ENCODE measurements around the gene DAPK1. TPM values are rescaled to one million over a fixed set of nuclear protein-coding genes. Genes with fewer than 3 reads are reported as not detected.

DAPK1 gene
- total and polyA plus RNA-seq, 2 experiments from 2014 or later: 44.4 to 62.3 TPM

DNA sequence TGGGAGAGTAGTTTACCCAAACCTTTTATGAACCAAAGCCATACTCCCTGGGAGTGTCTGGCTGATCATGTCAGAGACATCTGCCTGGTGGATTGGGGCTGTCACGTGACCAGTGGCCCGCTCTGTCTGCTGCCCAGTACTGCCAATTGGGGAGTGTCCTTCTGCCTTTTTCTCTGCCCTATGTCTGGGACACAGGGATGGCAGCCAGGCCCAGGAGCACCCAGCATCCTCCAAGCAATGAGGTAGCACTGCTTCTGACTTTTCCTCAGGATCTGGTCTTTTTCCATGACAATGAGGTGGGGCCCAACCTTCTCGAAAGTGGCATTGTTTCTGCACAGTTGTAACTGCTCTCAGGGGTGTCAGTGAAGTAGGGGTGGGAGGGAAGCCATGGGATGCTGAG lies 21.8 kb downstream of the DAPK1 start:
- peaks cover 65% of the 10 kb centered on the region for H3K79me2 ChIP-seq
- no peak for TF ChIP-seq EZH2phosphoT487 (IDR thresholded peaks at IDR 0.05; ENCODE audit: low read depth, severe bottlenecking, unreplicated experiment)
- TF ChIP-seq, protein P1, sequence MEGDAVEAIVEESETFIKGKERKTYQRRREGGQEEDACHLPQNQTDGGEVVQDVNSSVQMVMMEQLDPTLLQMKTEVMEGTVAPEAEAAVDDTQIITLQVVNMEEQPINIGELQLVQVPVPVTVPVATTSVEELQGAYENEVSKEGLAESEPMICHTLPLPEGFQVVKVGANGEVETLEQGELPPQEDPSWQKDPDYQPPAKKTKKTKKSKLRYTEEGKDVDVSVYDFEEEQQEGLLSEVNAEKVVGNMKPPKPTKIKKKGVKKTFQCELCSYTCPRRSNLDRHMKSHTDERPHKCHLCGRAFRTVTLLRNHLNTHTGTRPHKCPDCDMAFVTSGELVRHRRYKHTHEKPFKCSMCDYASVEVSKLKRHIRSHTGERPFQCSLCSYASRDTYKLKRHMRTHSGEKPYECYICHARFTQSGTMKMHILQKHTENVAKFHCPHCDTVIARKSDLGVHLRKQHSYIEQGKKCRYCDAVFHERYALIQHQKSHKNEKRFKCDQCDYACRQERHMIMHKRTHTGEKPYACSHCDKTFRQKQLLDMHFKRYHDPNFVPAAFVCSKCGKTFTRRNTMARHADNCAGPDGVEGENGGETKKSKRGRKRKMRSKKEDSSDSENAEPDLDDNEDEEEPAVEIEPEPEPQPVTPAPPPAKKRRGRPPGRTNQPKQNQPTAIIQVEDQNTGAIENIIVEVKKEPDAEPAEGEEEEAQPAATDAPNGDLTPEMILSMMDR (IDR thresholded peaks at IDR 0.05; ENCODE audit: poor library complexity): no peak
- TF ChIP-seq EZH2 (IDR thresholded peaks at IDR 0.05; ENCODE audit: borderline replicate concordance): no peak

DNA sequence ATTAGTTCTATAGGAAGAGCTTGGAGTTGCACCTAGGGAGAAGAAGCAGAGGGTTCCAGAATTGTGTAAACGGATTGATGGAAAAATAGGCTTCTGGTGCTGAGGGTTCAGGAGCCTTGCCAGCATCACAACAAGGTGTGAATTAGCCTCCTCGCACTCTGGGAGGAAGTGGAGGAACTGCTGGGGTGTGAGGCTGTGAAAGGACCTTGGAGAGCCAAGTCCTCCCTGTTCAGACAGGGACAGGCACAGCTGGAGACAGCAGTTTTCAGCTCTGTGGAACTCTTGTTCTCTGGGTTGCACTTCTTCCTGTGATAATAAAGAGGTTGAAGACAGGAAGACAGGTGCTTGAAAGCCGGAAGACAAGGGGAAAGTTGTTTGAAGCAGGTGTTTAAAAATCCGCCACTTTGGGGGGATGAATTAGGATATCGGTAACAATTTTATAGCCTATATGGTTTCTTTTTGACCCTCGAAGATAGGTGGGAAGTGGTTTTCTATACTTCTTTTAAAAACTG lies 22.6 kb downstream of the DAPK1 start:
- Histone ChIP-seq H3K27me3 (no peaks in the 10 kb centered on the region), H3K9me3 (ENCODE audit: low read depth) (no peaks in the 10 kb centered on the region), H3K4me2 (no peak overlapping the region), H4K20me1 (ENCODE audit: insufficient read depth, poor library complexity, severe bottlenecking) (no peaks in the 10 kb centered on the region), H3K79me2 (peaks cover 71% of the 10 kb centered on the region), H2AFZ (no peak overlapping the region), H3K4me1 (ENCODE audit: insufficient read depth) (peaks cover 22% of the 10 kb centered on the region), H3K4me3 (no peak overlapping the region), H3K27ac (no peak overlapping the region), H3K9me2 (replicated peaks; ENCODE audit: insufficient read depth) (no peaks in the 10 kb centered on the region), H3K36me3 (replicated peaks; ENCODE audit: insufficient read depth, low read depth) (no peaks in the 10 kb centered on the region)
- DNase-seq (ENCODE audit: low spot score): no peak
- TF ChIP-seq EZH2phosphoT487 (IDR thresholded peaks at IDR 0.05; ENCODE audit: low read depth, severe bottlenecking, unreplicated experiment) (no peak), EZH2 (IDR thresholded peaks at IDR 0.05; ENCODE audit: borderline replicate concordance) (no peak)
- TF ChIP-seq, protein P1 (IDR thresholded peaks at IDR 0.05; ENCODE audit: poor library complexity): no peak
- 91% methylated on average over 6 of the region's 6 CpGs for WGBS (ENCODE audit: low lambda C conversion rate, missing lambda C conversion rate)

More for the DNA sequence above, 21.8 kb downstream of the DAPK1 start:
- Histone ChIP-seq H3K27me3 (no peaks in the 10 kb centered on the region), H3K36me3 (replicated peaks; ENCODE audit: insufficient read depth, low read depth) (no peaks in the 10 kb centered on the region), H3K27ac (peak overlapping the region; percentile 39), H3K9me2 (replicated peaks; ENCODE audit: insufficient read depth) (no peaks in the 10 kb centered on the region), H4K20me1 (ENCODE audit: insufficient read depth, poor library complexity, severe bottlenecking) (no peaks in the 10 kb centered on the region), H2AFZ (no peak overlapping the region), H3K4me2 (no peak overlapping the region), H3K4me1 (ENCODE audit: insufficient read depth) (peaks cover 23% of the 10 kb centered on the region), H3K4me3 (no peak overlapping the region), H3K9me3 (ENCODE audit: low read depth) (no peaks in the 10 kb centered on the region)
- DNase-seq (ENCODE audit: low spot score): no peak
- 67% methylated on average over 3 of the region's 3 CpGs for WGBS (ENCODE audit: low lambda C conversion rate, missing lambda C conversion rate)

GRCh38 chr9:87521834-87522233 lies 24.2 kb downstream of the DAPK1 start:
- TF ChIP-seq EZH2phosphoT487 (IDR thresholded peaks at IDR 0.05; ENCODE audit: low read depth, severe bottlenecking, unreplicated experiment) (no peak), EZH2 (IDR thresholded peaks at IDR 0.05; ENCODE audit: borderline replicate concordance) (no peak)
- TF ChIP-seq, protein P1 (IDR thresholded peaks at IDR 0.05; ENCODE audit: poor library complexity): no peak
- Histone ChIP-seq H3K36me3 (replicated peaks; ENCODE audit: insufficient read depth, low read depth) (no peaks in the 10 kb centered on the region), H4K20me1 (ENCODE audit: insufficient read depth, poor library complexity, severe bottlenecking) (no peaks in the 10 kb centered on the region), H3K27ac (no peak overlapping the region), H3K4me3 (no peak overlapping the region), H3K27me3 (no peaks in the 10 kb centered on the region), H3K4me1 (ENCODE audit: insufficient read depth) (peaks cover 8% of the 10 kb centered on the region), H3K4me2 (no peak overlapping the region), H3K9me2 (replicated peaks; ENCODE audit: insufficient read depth) (no peaks in the 10 kb centered on the region), H3K79me2 (peaks cover 74% of the 10 kb centered on the region), H2AFZ (no peak overlapping the region), H3K9me3 (ENCODE audit: low read depth) (no peaks in the 10 kb centered on the region)
- WGBS (ENCODE audit: low lambda C conversion rate, missing lambda C conversion rate): 89% methylated on average over 7 of the region's 7 CpGs
- DNase-seq (ENCODE audit: low spot score): no peak
